ENCODE data around the gene ADAMTS4. TPM values are rescaled to one million over a fixed set of nuclear protein-coding genes. Genes with fewer than 3 reads are reported as not detected.

The ADAMTS4 gene
- total and polyA plus RNA-seq, 9 of the 15 experiments (the other 6 are each of a cell fraction or from before 2014, with no cell fraction given) = 0.07 to 3.7 (median 0.41) TPM

DNA sequence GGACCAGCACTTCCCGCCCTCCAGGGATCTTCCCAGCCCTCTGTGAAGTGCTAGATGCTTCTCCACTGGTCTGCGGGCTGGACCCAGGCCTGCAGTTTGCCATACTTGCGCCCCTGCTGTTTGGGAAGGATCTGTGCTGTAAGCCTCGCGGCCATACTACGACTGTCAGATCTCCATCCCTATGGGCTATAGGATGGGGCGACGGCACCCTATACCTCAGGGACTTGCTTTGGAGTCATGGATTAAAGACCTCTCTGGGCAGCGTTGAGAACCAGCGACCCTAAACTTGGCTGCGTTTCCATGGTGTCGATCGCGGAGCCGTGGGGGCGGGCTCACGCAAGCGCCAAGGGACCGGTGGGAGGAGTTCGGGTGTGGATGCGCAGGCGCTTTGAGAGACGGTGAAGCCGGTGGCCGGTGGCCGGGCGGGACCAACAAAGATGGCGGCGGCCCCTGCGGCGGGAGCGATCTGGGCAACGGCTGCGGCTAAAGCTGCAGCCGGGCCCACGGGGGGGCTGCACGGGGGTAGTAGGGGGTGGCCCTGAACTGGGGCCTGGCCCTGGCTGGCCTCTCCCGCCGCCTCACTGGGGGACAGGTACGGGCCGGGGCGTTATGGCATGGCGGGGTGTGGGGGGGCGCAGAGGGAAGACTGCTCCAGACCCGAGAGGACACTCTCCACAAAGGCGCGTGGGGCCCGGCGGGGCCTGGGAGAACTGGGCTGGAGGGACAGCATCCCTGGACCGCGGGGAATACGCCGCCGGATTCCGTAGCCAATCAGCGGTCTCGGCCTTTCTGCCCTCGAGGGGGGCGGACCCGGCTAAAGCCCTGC is 39.6 kb downstream of the ADAMTS4 start, which contains the start of gene USP21 (continued):
- peak; percentile 98 for TF ChIP-seq NRF1 (conservative IDR thresholded peaks at IDR 0.05 in 1 of 2, IDR thresholded peaks at IDR 0.05 in 1 of 2)
- TF ChIP-seq RUNX1 (IDR thresholded peaks at IDR 0.05; ENCODE audit: low read depth) = no peak
- TF ChIP-seq SIRT6 (IDR thresholded peaks at IDR 0.05; ENCODE audit: low read depth, low read length) = no peak
- TF ChIP-seq, protein P1, sequence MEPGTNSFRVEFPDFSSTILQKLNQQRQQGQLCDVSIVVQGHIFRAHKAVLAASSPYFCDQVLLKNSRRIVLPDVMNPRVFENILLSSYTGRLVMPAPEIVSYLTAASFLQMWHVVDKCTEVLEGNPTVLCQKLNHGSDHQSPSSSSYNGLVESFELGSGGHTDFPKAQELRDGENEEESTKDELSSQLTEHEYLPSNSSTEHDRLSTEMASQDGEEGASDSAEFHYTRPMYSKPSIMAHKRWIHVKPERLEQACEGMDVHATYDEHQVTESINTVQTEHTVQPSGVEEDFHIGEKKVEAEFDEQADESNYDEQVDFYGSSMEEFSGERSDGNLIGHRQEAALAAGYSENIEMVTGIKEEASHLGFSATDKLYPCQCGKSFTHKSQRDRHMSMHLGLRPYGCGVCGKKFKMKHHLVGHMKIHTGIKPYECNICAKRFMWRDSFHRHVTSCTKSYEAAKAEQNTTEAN (CRISPR knock-in tag; IDR thresholded peaks at IDR 0.05) = peak; percentile 83; the same call in 1 of the 2 replicates
- TF ChIP-seq MIER1 (IDR thresholded peaks at IDR 0.05; ENCODE audit: low read depth) = no peak
- no peak for TF ChIP-seq MAFK (IDR thresholded peaks at IDR 0.05; ENCODE audit: low read length)
- peak; percentile 4; the same call in 1 of the 2 replicates for TF ChIP-seq MYNN (IDR thresholded peaks at IDR 0.05)
- TF ChIP-seq MYNN (CRISPR knock-in tag; IDR thresholded peaks at IDR 0.05) = no peak
- TF ChIP-seq, protein P2, sequence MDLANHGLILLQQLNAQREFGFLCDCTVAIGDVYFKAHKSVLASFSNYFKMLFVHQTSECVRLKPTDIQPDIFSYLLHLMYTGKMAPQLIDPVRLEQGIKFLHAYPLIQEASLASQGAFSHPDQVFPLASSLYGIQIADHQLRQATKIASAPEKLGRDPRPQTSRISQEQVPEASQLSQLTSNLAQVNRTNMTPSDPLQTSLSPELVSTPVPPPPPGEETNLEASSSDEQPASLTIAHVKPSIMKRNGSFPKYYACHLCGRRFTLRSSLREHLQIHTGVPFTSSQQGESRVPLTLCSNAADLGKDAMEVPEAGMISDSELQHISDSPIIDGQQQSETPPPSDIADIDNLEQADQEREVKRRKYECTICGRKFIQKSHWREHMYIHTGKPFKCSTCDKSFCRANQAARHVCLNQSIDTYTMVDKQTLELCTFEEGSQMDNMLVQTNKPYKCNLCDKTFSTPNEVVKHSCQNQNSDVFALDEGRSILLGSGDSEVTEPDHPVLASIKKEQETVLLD (IDR thresholded peaks at IDR 0.05) = peak; percentile 97
- TF ChIP-seq, protein P3, sequence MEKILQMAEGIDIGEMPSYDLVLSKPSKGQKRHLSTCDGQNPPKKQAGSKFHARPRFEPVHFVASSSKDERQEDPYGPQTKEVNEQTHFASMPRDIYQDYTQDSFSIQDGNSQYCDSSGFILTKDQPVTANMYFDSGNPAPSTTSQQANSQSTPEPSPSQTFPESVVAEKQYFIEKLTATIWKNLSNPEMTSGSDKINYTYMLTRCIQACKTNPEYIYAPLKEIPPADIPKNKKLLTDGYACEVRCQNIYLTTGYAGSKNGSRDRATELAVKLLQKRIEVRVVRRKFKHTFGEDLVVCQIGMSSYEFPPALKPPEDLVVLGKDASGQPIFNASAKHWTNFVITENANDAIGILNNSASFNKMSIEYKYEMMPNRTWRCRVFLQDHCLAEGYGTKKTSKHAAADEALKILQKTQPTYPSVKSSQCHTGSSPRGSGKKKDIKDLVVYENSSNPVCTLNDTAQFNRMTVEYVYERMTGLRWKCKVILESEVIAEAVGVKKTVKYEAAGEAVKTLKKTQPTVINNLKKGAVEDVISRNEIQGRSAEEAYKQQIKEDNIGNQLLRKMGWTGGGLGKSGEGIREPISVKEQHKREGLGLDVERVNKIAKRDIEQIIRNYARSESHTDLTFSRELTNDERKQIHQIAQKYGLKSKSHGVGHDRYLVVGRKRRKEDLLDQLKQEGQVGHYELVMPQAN (IDR thresholded peaks at IDR 0.05; ENCODE audit: borderline replicate concordance) = 0 out of 2 replicates have a peak, but pooled peaks have one; percentile 44
- TF ChIP-seq, protein P4, sequence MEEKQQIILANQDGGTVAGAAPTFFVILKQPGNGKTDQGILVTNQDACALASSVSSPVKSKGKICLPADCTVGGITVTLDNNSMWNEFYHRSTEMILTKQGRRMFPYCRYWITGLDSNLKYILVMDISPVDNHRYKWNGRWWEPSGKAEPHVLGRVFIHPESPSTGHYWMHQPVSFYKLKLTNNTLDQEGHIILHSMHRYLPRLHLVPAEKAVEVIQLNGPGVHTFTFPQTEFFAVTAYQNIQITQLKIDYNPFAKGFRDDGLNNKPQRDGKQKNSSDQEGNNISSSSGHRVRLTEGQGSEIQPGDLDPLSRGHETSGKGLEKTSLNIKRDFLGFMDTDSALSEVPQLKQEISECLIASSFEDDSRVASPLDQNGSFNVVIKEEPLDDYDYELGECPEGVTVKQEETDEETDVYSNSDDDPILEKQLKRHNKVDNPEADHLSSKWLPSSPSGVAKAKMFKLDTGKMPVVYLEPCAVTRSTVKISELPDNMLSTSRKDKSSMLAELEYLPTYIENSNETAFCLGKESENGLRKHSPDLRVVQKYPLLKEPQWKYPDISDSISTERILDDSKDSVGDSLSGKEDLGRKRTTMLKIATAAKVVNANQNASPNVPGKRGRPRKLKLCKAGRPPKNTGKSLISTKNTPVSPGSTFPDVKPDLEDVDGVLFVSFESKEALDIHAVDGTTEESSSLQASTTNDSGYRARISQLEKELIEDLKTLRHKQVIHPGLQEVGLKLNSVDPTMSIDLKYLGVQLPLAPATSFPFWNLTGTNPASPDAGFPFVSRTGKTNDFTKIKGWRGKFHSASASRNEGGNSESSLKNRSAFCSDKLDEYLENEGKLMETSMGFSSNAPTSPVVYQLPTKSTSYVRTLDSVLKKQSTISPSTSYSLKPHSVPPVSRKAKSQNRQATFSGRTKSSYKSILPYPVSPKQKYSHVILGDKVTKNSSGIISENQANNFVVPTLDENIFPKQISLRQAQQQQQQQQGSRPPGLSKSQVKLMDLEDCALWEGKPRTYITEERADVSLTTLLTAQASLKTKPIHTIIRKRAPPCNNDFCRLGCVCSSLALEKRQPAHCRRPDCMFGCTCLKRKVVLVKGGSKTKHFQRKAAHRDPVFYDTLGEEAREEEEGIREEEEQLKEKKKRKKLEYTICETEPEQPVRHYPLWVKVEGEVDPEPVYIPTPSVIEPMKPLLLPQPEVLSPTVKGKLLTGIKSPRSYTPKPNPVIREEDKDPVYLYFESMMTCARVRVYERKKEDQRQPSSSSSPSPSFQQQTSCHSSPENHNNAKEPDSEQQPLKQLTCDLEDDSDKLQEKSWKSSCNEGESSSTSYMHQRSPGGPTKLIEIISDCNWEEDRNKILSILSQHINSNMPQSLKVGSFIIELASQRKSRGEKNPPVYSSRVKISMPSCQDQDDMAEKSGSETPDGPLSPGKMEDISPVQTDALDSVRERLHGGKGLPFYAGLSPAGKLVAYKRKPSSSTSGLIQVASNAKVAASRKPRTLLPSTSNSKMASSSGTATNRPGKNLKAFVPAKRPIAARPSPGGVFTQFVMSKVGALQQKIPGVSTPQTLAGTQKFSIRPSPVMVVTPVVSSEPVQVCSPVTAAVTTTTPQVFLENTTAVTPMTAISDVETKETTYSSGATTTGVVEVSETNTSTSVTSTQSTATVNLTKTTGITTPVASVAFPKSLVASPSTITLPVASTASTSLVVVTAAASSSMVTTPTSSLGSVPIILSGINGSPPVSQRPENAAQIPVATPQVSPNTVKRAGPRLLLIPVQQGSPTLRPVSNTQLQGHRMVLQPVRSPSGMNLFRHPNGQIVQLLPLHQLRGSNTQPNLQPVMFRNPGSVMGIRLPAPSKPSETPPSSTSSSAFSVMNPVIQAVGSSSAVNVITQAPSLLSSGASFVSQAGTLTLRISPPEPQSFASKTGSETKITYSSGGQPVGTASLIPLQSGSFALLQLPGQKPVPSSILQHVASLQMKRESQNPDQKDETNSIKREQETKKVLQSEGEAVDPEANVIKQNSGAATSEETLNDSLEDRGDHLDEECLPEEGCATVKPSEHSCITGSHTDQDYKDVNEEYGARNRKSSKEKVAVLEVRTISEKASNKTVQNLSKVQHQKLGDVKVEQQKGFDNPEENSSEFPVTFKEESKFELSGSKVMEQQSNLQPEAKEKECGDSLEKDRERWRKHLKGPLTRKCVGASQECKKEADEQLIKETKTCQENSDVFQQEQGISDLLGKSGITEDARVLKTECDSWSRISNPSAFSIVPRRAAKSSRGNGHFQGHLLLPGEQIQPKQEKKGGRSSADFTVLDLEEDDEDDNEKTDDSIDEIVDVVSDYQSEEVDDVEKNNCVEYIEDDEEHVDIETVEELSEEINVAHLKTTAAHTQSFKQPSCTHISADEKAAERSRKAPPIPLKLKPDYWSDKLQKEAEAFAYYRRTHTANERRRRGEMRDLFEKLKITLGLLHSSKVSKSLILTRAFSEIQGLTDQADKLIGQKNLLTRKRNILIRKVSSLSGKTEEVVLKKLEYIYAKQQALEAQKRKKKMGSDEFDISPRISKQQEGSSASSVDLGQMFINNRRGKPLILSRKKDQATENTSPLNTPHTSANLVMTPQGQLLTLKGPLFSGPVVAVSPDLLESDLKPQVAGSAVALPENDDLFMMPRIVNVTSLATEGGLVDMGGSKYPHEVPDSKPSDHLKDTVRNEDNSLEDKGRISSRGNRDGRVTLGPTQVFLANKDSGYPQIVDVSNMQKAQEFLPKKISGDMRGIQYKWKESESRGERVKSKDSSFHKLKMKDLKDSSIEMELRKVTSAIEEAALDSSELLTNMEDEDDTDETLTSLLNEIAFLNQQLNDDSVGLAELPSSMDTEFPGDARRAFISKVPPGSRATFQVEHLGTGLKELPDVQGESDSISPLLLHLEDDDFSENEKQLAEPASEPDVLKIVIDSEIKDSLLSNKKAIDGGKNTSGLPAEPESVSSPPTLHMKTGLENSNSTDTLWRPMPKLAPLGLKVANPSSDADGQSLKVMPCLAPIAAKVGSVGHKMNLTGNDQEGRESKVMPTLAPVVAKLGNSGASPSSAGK (IDR thresholded peaks at IDR 0.05) = no peak
